Measurements from ENCODE around the gene KDM4C.

- TF ChIP-seq CTCF (IDR thresholded peaks at IDR 0.05) = no peak
- no peak for TF ChIP-seq POLR2AphosphoS5 (IDR thresholded peaks at IDR 0.05)
- no peak for TF ChIP-seq POLR2A (IDR thresholded peaks at IDR 0.05)
- TF ChIP-seq EP300 (IDR thresholded peaks at IDR 0.05) = no peak
Observed at GRCh38 chr9:6880626-6881025, 122.9 kb downstream of the KDM4C start.
